ENCODE data around the gene BATF2.
"Not testable (repeated sequence)": the region's sequence is repeated elsewhere in the genome, so short reads cannot be mapped to it uniquely, and the experiment has no call there.

Gene BATF2

GRCh38 chr11:65013130-65013887, 16.5 kb upstream of the BATF2 start:
- peak; percentile 94 to 96 (median 96) for DNase-seq

- DNase-seq = no peak
Measured at GRCh38 chr11:65008873-65009272, 12.1 kb upstream of the BATF2 start.

- DNase-seq = no peak
Measured at GRCh38 chr11:65008016-65008415, 11.2 kb upstream of the BATF2 start.

- not testable (repeated sequence) for DNase-seq
Measured at GRCh38 chr11:65003968-65004367, 7.2 kb upstream of the BATF2 start.

- DNase-seq = no peak
Measured at GRCh38 chr11:65003282-65003681, 6.5 kb upstream of the BATF2 start.

- no peak for DNase-seq
Measured at GRCh38 chr11:65002706-65003105, 5.9 kb upstream of the BATF2 start.

GRCh38 chr11:64999478-64999877, 2.7 kb upstream of the BATF2 start:
- no peak for DNase-seq

GRCh38 chr11:64998690-64999431, 2.1 kb upstream of the BATF2 start:
- no peak for DNase-seq

GRCh38 chr11:64998141-64998540, 1.4 kb upstream of the BATF2 start:
- DNase-seq = no peak

- no peak for DNase-seq
Measured at GRCh38 chr11:64996327-64996709, 453 bp downstream of the BATF2 start.

GRCh38 chr11:64994318-64994717, 2.5 kb downstream of the BATF2 start:
- no peak for DNase-seq

GRCh38 chr11:64990222-64990923, 6.4 kb downstream of the BATF2 start:
- DNase-seq = peak; percentile 50 to 58 (median 54)

- DNase-seq = no peak
Measured at GRCh38 chr11:64989416-64989815, 7.4 kb downstream of the BATF2 start.

- DNase-seq = no peak
Measured at GRCh38 chr11:64987998-64988854, 8.5 kb downstream of the BATF2 start.

- DNase-seq = not testable (repeated sequence)
Measured at GRCh38 chr11:64983339-64983738, 13.4 kb downstream of the BATF2 start.

- DNase-seq = no peak
Measured at GRCh38 chr11:64976651-64977050, 20.1 kb downstream of the BATF2 start.

GRCh38 chr11:64974124-64974523, 22.6 kb downstream of the BATF2 start:
- no peak for DNase-seq

GRCh38 chr11:64971421-64972233, 25.1 kb downstream of the BATF2 start, which contains the start of gene MAJIN:
Gene MAJIN, minus strand, starts transcription at chr11:64972108. Its CDS starts 12,703 bp downstream, at chr11:64959405.
- peak; percentile 89 to 95 (median 95) for DNase-seq

- DNase-seq = no peak
Measured at GRCh38 chr11:64970731-64971151, 26.0 kb downstream of the BATF2 start.

- peak; percentile 26 to 42 (median 32) for DNase-seq
Measured at GRCh38 chr11:64969209-64969608, 27.6 kb downstream of the BATF2 start.

- no peak for DNase-seq
Measured at GRCh38 chr11:64967375-64967774, 29.4 kb downstream of the BATF2 start.
